ENCODE results near the gene STK32B.

DNA sequence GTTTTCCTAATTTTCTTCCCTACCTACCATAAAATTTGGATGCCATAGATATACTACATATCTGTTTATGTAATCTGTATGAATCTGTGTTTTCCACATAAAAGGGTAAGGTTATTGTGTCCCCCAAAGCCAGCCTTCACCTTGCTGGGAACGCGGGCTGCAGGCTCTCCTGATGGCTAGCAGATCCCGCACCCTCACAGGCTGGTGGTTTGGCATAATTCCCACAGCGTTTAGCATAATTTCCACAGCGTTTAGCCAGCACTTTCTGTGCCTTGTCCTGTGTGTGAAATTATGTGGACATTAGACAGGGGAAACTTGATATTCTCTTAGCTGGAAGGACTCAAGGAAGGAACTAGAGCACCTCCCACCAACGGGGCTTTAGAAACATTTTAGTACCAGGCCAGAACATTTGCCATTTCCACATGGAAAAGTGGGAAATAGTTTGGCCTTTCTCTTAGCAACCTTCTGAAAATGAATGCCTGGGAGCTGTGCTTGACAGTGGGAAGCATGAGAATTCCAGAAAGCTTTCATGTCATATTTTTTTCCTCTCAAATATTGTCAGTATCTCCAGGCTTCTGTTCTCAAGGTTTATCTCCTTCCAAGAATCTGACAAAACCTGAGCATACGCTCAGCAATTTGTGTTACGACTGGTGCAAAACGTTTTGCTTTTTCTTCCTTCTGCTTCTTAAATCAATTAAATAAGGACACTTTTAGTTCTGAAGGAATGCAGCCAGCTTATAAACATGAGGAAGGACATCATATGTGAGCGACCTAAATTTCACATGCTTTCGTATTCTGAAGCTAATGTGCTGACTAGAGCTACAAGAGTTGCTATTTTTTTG lies 67.9 kb downstream of the STK32B start:
- TF ChIP-seq, protein P1, sequence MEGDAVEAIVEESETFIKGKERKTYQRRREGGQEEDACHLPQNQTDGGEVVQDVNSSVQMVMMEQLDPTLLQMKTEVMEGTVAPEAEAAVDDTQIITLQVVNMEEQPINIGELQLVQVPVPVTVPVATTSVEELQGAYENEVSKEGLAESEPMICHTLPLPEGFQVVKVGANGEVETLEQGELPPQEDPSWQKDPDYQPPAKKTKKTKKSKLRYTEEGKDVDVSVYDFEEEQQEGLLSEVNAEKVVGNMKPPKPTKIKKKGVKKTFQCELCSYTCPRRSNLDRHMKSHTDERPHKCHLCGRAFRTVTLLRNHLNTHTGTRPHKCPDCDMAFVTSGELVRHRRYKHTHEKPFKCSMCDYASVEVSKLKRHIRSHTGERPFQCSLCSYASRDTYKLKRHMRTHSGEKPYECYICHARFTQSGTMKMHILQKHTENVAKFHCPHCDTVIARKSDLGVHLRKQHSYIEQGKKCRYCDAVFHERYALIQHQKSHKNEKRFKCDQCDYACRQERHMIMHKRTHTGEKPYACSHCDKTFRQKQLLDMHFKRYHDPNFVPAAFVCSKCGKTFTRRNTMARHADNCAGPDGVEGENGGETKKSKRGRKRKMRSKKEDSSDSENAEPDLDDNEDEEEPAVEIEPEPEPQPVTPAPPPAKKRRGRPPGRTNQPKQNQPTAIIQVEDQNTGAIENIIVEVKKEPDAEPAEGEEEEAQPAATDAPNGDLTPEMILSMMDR (IDR thresholded peaks at IDR 0.05) = no peak
- no peak for TF ChIP-seq POLR2A (IDR thresholded peaks at IDR 0.05)
